Activated T-helper 1 cell treated with Interleukin-2 at 50 U/mL for 16 hours (primary cell): ENCODE measurements around the gene IKZF1.

Experiments used
- DNase-seq: peaks from one replicate; pipeline ENCODE4 v3.0.0-alpha.2; 2020; ENCODE audit warnings: low read depth

Gene IKZF1

GRCh38 chr7:50355817-50356178 is 51.3 kb downstream of the IKZF1 start:
- no peak for DNase-seq

GRCh38 chr7:50356212-50356944 is 51.9 kb downstream of the IKZF1 start:
- no peak for DNase-seq

- no peak for DNase-seq
These were observed 52.4 kb downstream of the IKZF1 start for GRCh38 chr7:50356945-50357268.

- no peak for DNase-seq
These were observed 52.9 kb downstream of the IKZF1 start for GRCh38 chr7:50357426-50357825.

GRCh38 chr7:50358041-50358705 is 53.7 kb downstream of the IKZF1 start:
- DNase-seq: no peak

GRCh38 chr7:50358779-50359178 is 54.3 kb downstream of the IKZF1 start:
- no peak for DNase-seq

GRCh38 chr7:50359258-50359994 is 54.9 kb downstream of the IKZF1 start:
- no peak for DNase-seq

GRCh38 chr7:50359995-50360925 is 55.7 kb downstream of the IKZF1 start:
- peak; percentile 69 for DNase-seq

- DNase-seq: no peak
These were observed 57.6 kb downstream of the IKZF1 start for GRCh38 chr7:50362142-50362541.

GRCh38 chr7:50362712-50363282 is 58.3 kb downstream of the IKZF1 start:
- no peak for DNase-seq

GRCh38 chr7:50363327-50364060 is 59.0 kb downstream of the IKZF1 start:
- DNase-seq: no peak

GRCh38 chr7:50364645-50365044 is 60.1 kb downstream of the IKZF1 start:
- DNase-seq: no peak

GRCh38 chr7:50366311-50366710 is 61.8 kb downstream of the IKZF1 start:
- DNase-seq: no peak

GRCh38 chr7:50367100-50367499 is 62.6 kb downstream of the IKZF1 start:
- no peak for DNase-seq

GRCh38 chr7:50367570-50367969 is 63.1 kb downstream of the IKZF1 start:
- DNase-seq: no peak

GRCh38 chr7:50368366-50368765 is 63.9 kb downstream of the IKZF1 start:
- DNase-seq: no peak

GRCh38 chr7:50369143-50370026 is 64.9 kb downstream of the IKZF1 start:
- DNase-seq: no peak

- no peak for DNase-seq
These were observed 66.4 kb downstream of the IKZF1 start for GRCh38 chr7:50370884-50371283.

GRCh38 chr7:50371551-50372021 is 67.1 kb downstream of the IKZF1 start:
- DNase-seq: no peak

GRCh38 chr7:50372923-50373322 is 68.4 kb downstream of the IKZF1 start:
- no peak for DNase-seq
